PC-3 (cell line): ENCODE results near the gene CCNJL. TPM values are rescaled to one million over a fixed set of nuclear protein-coding genes. Genes with fewer than 3 reads are reported as not detected.

ENCODE experiments used
- ATAC-seq: fragments of 200-7000 bp; cut with Tn5 transposase; 2 replicates; pipeline ENCODE4 v1.9.1; 2020; ENCODE audit warnings: mild to moderate bottlenecking, moderate library complexity
- BruUV-seq: library from RNA; stranded (reverse); fragments of 400-500 nt; replicated peaks from 2 replicates; lab custom pipeline; 2021; lab: Mats Ljungman, UMichigan
- CTCF ChIA-PET: fragments of 300-600 bp; sonication (Branson Sonifier 250); formaldehyde crosslinking; loops from one replicate; lab custom pipeline; 2022; ENCODE audit warnings: antibody characterized with exemption; lab: Charles Lee
- POLR2A ChIA-PET: fragments of 300-600 bp; sonication (Branson Sonifier 250); formaldehyde crosslinking; loops from one replicate; lab custom pipeline; 2022; ENCODE audit warnings: antibody characterized with exemption; ENCODE audit not compliant: unreplicated experiment; lab: Charles Lee
- DNase-seq: peaks from one replicate; pipeline ENCODE4 v3.0.0-alpha.2; 2015
- H2AFZ ChIP-seq: fragments of 300-600 bp; sonication (generic); 2 replicates; pipeline ENCODE4 v1.6.0; 2016; ENCODE audit warnings: antibody characterized with exemption, low read length
- H3F3A ChIP-seq: fragments of 300-600 bp; sonication (generic); one replicate; pipeline ENCODE4 v1.6.0; 2017; ENCODE audit warnings: antibody characterized with exemption, low read length, control low read depth, mild to moderate bottlenecking; ENCODE audit not compliant: unreplicated experiment
- H3K27ac ChIP-seq: fragments of 300-600 bp; sonication (generic); 2 replicates; pipeline ENCODE4 v1.5.1; 2016; ENCODE audit warnings: mild to moderate bottlenecking, low read length
- H3K27me3 ChIP-seq: fragments of 300-600 bp; sonication (generic); 2 replicates; pipeline ENCODE4 v1.6.1; 2016; ENCODE audit warnings: low read length, mixed read lengths
- H3K36me3 ChIP-seq: fragments of 300-600 bp; sonication (generic); 2 replicates; pipeline ENCODE4 v1.6.1; 2016; ENCODE audit warnings: low read depth, mixed run types, low read length, mixed read lengths
- H3K4me1 ChIP-seq: fragments of 300-600 bp; sonication (generic); 2 replicates; pipeline ENCODE4 v1.5.1; 2016; ENCODE audit warnings: low read length; ENCODE audit not compliant: insufficient read depth
- H3K4me2 ChIP-seq: fragments of 300-600 bp; sonication (generic); 2 replicates; pipeline ENCODE4 v1.6.0; 2016; ENCODE audit warnings: low read length
- H3K4me3 ChIP-seq: fragments of 300-600 bp; sonication (generic); 2 replicates; pipeline ENCODE4 v1.5.1; 2016; ENCODE audit warnings: mild to moderate bottlenecking, low read length, mixed read lengths
- H3K79me2 ChIP-seq: fragments of 300-600 bp; sonication (generic); 2 replicates; pipeline ENCODE4 v1.6.1; 2017; ENCODE audit warnings: low read length, mixed read lengths
- H3K9ac ChIP-seq: fragments of 300-600 bp; sonication (generic); 2 replicates; pipeline ENCODE4 v1.6.0; 2016; ENCODE audit warnings: mild to moderate bottlenecking, low read length
- H3K9me2 ChIP-seq: fragments of 300-600 bp; sonication (generic); replicated peaks from 2 replicates; pipeline ENCODE4 v1.6.1; 2016; ENCODE audit warnings: mixed run types, low read length, mixed read lengths
- H3K9me3 ChIP-seq: fragments of 300-600 bp; sonication (generic); 2 replicates; pipeline ENCODE4 v1.6.1; 2016; ENCODE audit warnings: low read length, mixed read lengths
- H4K20me1 ChIP-seq: fragments of 300-600 bp; sonication (generic); 2 replicates; pipeline ENCODE4 v1.6.1; 2016; ENCODE audit warnings: low read length, mixed read lengths
- CTCF ChIP-seq: fragments of 300-600 bp; sonication (generic); conservative IDR thresholded peaks from 2 replicates; pipeline ENCODE4 v1.5.1; 2017; ENCODE audit warnings: antibody characterized with exemption, low read depth, mild to moderate bottlenecking, low read length
- EZH2 ChIP-seq: fragments of 300-600 bp; sonication (generic); IDR thresholded peaks from one replicate; pipeline ENCODE4 v1.6.1; 2017; ENCODE audit warnings: antibody characterized with exemption, mild to moderate bottlenecking, low read length; ENCODE audit not compliant: unreplicated experiment
- EZH2phosphoT487 ChIP-seq: fragments of 300-600 bp; sonication (generic); IDR thresholded peaks from 2 replicates; pipeline ENCODE4 v1.6.1; 2018; ENCODE audit warnings: mild to moderate bottlenecking, antibody characterized with exemption, low read length, borderline replicate concordance
- intact Hi-C: fragments of 100-400 bp; cut with micrococcal nuclease; formaldehyde crosslinking; loops from 2 replicates; pipeline ENCODE4 v1.9.0; 2023
- total RNA-seq: library from RNA; depleted of rRNA; stranded (reverse); fragments of >200 nt; gene quantifications from 2 replicates; pipeline ENCODE4 v1.2.3, GENCODE V29; 2014

CCNJL gene
- total RNA-seq, 1 experiment from 2014 or later, result 7.7 TPM

GRCh38 chr5:160330212-160330611 lies 17.8 kb upstream of the CCNJL start:
- Histone ChIP-seq H3K27me3 (no peaks in the 10 kb centered on the region), H3K27ac (no peak overlapping the region), H3K9me2 (no peaks in the 10 kb centered on the region), H2AFZ (no peak overlapping the region), H3K4me1 (no peaks in the 10 kb centered on the region), H3K79me2 (no peaks in the 10 kb centered on the region), H3K4me3 (no peak overlapping the region), H3K4me2 (no peak overlapping the region), H3K9me3 (no peaks in the 10 kb centered on the region), H3K9ac (no peak overlapping the region), H3K36me3 (no peaks in the 10 kb centered on the region), H3F3A (no peaks in the 10 kb centered on the region), H4K20me1 (no peaks in the 10 kb centered on the region)
- CTCF ChIA-PET, result no interaction called here
- BruUV-seq, result no TSS peak
- TF ChIP-seq EZH2phosphoT487, result no peak
- no peak for TF ChIP-seq CTCF
- no peak for TF ChIP-seq EZH2
- intact Hi-C loops, result no loop called here
- ATAC-seq (no peak), DNase-seq (no peak)
- POLR2A ChIA-PET, result no interaction called here

GRCh38 chr5:160327818-160328217 lies 15.5 kb upstream of the CCNJL start:
- no peak overlapping the region for H3K4me3 ChIP-seq
- H3K4me1 ChIP-seq, result no peaks in the 10 kb centered on the region
- CTCF ChIA-PET, result no interaction called here
- H3K36me3 ChIP-seq, result no peaks in the 10 kb centered on the region
- H3K9me2 ChIP-seq, result no peaks in the 10 kb centered on the region
- no peak overlapping the region for H3K27ac ChIP-seq
- no peak overlapping the region for H3K4me2 ChIP-seq
- POLR2A ChIA-PET, result no interaction called here
- H4K20me1 ChIP-seq, result no peaks in the 10 kb centered on the region
- no peaks in the 10 kb centered on the region for H3K9me3 ChIP-seq
- H3K27me3 ChIP-seq, result no peaks in the 10 kb centered on the region
- ATAC-seq, result no peak
- intact Hi-C loops, result no loop called here
- H3K9ac ChIP-seq, result no peak overlapping the region
- no peak for DNase-seq
- no peak overlapping the region for H2AFZ ChIP-seq
- BruUV-seq, result no TSS peak
- H3K79me2 ChIP-seq, result no peaks in the 10 kb centered on the region
- no peak for TF ChIP-seq CTCF
- TF ChIP-seq EZH2phosphoT487, result no peak
- H3F3A ChIP-seq, result no peaks in the 10 kb centered on the region

GRCh38 chr5:160326981-160327380 lies 14.6 kb upstream of the CCNJL start:
- ATAC-seq, result no peak

More at GRCh38 chr5:160326981-160327380, 14.6 kb upstream of the CCNJL start:
- ChIA-PET POLR2A (interaction anchor here (0.6 kb wide), 1 partner anchor 255 kb away, joined by 9 read pairs; no protein-coding TSS in a partner anchor), CTCF (no interaction called here)
- H3F3A ChIP-seq, result no peaks in the 10 kb centered on the region
- no peak for DNase-seq
- H3K27me3 ChIP-seq, result no peaks in the 10 kb centered on the region
- no peak overlapping the region for H3K27ac ChIP-seq
- no peaks in the 10 kb centered on the region for H3K79me2 ChIP-seq
- no peak overlapping the region for H3K9ac ChIP-seq
- no peaks in the 10 kb centered on the region for H3K4me1 ChIP-seq
- no peaks in the 10 kb centered on the region for H3K9me3 ChIP-seq
- intact Hi-C loops, result no loop called here
- H3K4me2 ChIP-seq, result no peak overlapping the region
- H4K20me1 ChIP-seq, result no peaks in the 10 kb centered on the region
- no peaks in the 10 kb centered on the region for H3K9me2 ChIP-seq
- H3K4me3 ChIP-seq, result no peak overlapping the region
- no peak overlapping the region for H2AFZ ChIP-seq
- no peak for TF ChIP-seq EZH2
- no peak for TF ChIP-seq EZH2phosphoT487
- no peak for TF ChIP-seq CTCF
- no TSS peak for BruUV-seq
- no peaks in the 10 kb centered on the region for H3K36me3 ChIP-seq
